AG04449 (cell line): ENCODE data around the gene TMC6.

Experiments
- CTCF ChIA-PET: fragments of 350-600 bp; formaldehyde crosslinking; extraction: SDS; loops from one replicate; lab custom pipeline; 2021; ENCODE audit warnings: antibody characterized with exemption; lab: Yijun Ruan, JAX
- POLR2A ChIA-PET: fragments of 400-600, 350-600 bp; formaldehyde crosslinking; extraction: SDS; loops from one replicate; lab custom pipeline; 2020; ENCODE audit warnings: antibody characterized with exemption, inconsistent platforms; lab: Yijun Ruan, JAX
- DNase-seq: peaks from one replicate; pipeline ENCODE4 v3.0.0-alpha.2; 2010; ENCODE audit warnings: low read depth, low spot score
- H3K4me3 ChIP-seq: 2 replicates; pipeline ENCODE4 v1.5.1; 2011; ENCODE audit warnings: low read depth, mild to moderate bottlenecking, control low read depth, low read length
- CTCF ChIP-seq: IDR thresholded peaks from one replicate; pipeline ENCODE4 v1.5.1; 2011; ENCODE audit warnings: mild to moderate bottlenecking, moderate library complexity, low read length, control low read depth, inconsistent platforms; ENCODE audit not compliant: insufficient read depth; ENCODE audit errors: missing control alignments

TMC6 gene

GRCh38 chr17:78154903-78155811, 26.6 kb upstream of the TMC6 start:
- no peak for TF ChIP-seq CTCF
- ChIA-PET POLR2A (no interaction called here), CTCF (no interaction called here)
- no peak overlapping the region for H3K4me3 ChIP-seq
- DNase-seq, result no peak

GRCh38 chr17:78151514-78152008, 23.0 kb upstream of the TMC6 start:
- no peak for DNase-seq
- ChIA-PET POLR2A (no interaction called here), CTCF (interaction anchor here (0.8 to 1.4 kb wide), 2 partner anchors 25 to 99 kb away, joined by 3 read pairs; no protein-coding TSS in a partner anchor)
- no peak for TF ChIP-seq CTCF
- no peak overlapping the region for H3K4me3 ChIP-seq

- POLR2A ChIA-PET, result no interaction called here
- no peak for TF ChIP-seq CTCF
- DNase-seq, result no peak
- CTCF ChIA-PET, result no interaction called here
- H3K4me3 ChIP-seq, result no peak overlapping the region
These were observed 19.9 kb upstream of the TMC6 start for GRCh38 chr17:78148286-78149016.

- TF ChIP-seq CTCF, result no peak
- ChIA-PET CTCF (no interaction called here), POLR2A (no interaction called here)
- no peak overlapping the region for H3K4me3 ChIP-seq
- no peak for DNase-seq
These were observed 18.9 kb upstream of the TMC6 start for GRCh38 chr17:78147315-78147998.

GRCh38 chr17:78146881-78147280, 18.3 kb upstream of the TMC6 start:
- TF ChIP-seq CTCF, result no peak
- no peak overlapping the region for H3K4me3 ChIP-seq
- ChIA-PET CTCF (no interaction called here), POLR2A (no interaction called here)
- DNase-seq, result no peak
